Ovary (tissue), 9 donors: ENCODE measurements around the gene DACH1. TPM values are rescaled to one million over a fixed set of nuclear protein-coding genes. Genes with fewer than 3 reads are reported as not detected.

Experiments used
- DNase-seq, 5 donors: peaks; one replicate each; pipeline ENCODE4 v3.0.0-alpha.2; 2019 to 2020
- H3K27ac ChIP-seq, 2 donors: fragments of 200-600 bp; one replicate each; pipeline versions ENCODE4 v1.5.1 to v1.8.0; 2019 to 2022
- H3K27me3 ChIP-seq: fragments of 200-600 bp; one replicate; pipeline ENCODE4 v1.8.0; 2022
- H3K36me3 ChIP-seq: fragments of 200-600 bp; sonication (generic); one replicate; pipeline ENCODE4 v1.5.1; 2019
- H3K4me1 ChIP-seq: one replicate; pipeline ENCODE4 v1.8.1; 2013; ENCODE audit warnings: mild to moderate bottlenecking, moderate library complexity; ENCODE audit not compliant: insufficient read depth
- H3K4me3 ChIP-seq: fragments of 200-600 bp; sonication (generic); one replicate; pipeline ENCODE4 v1.5.1; 2017
- H3K9me3 ChIP-seq, 2 donors: fragments of 200-600 bp in 1 of 2; sonication (generic) in 1 of 2; one replicate each; pipeline versions ENCODE4 v1.5.1 to v1.8.1; 2013 to 2019; ENCODE audit warnings: mild to moderate bottlenecking in 1 of 2, moderate library complexity in 1 of 2
- CTCF ChIP-seq, 3 donors: fragments of 450-650 bp in 2 of 3; fragments of 200-600 bp in 1 of 3; IDR thresholded peaks; one replicate each; pipeline versions ENCODE4 v1.5.1 to v1.8.0; 2016 to 2022; ENCODE audit warnings: antibody characterized with exemption in 3 of 3, mild to moderate bottlenecking in 1 of 3
- EP300 ChIP-seq: sonication (generic); formaldehyde crosslinking; IDR thresholded peaks from one replicate; pipeline ENCODE4 v1.6.1; 2017; ENCODE audit warnings: antibody characterized with exemption
- POLR2A ChIP-seq: fragments of 450-650 bp; IDR thresholded peaks from one replicate; pipeline ENCODE4 v1.6.1; 2017; ENCODE audit warnings: antibody characterized with exemption, mild to moderate bottlenecking, moderate library complexity
- whole genome bisulfite sequencing, 3 donors: extraction: QIAGEN DNeasy Blood & Tissue Kit in 1 of 3; methylation state at CpG; one replicate each; pipeline versions ENCODE4 v1.1.5 to v1.1.7; 2013 to 2017; 5-methylcytosine and 5-hydroxymethylcytosine counted together
- intact Hi-C, 4 donors: fragments of 100-400 bp; cut with DNase I; formaldehyde crosslinking; loops; one replicate each; pipeline versions ENCODE4 v1.11.0 to v1.15.1; 2022 to 2023
- polyA plus RNA-seq, 2 donors: library from polyadenylated mRNA; stranded (reverse); fragments of 200-250 nt in 1 of 2; fragments of 350-450 nt in 1 of 2; fragmentation: Illumina TruSeq in 1 of 2; extraction: RNeasy Lipid Tissue Mini Kit (QIAGEN cat#74804) in 1 of 2; gene quantifications; one replicate each; pipeline ENCODE4 v1.2.3, GENCODE V29; 2013 to 2014
- total RNA-seq, 7 donors: library from RNA; depleted of rRNA in 2 of 7; stranded (reverse); fragments of >200 nt in 2 of 7; fragmentation: NEBNext Ultra II Directional in 3 of 7; extraction: Animal tissue kit (Norgen Biotek cat#: 25700) in 3 of 7; gene quantifications; one replicate each; pipeline versions ENCODE4 v1.1.0 to v1.2.4, GENCODE V29; 2016 to 2023
- donor health status: DM: no; HTN: no; CAD: no; lungs with moderate emphysema.
- donor health status: DM: no; HTN: no; CAD: no.
- donor health status: Bipolar disorder and iron deficiency.
- donor health status: DM: yes; HTN: yes; CAD: no.
- donor health status: DM: no; HTN: no; CAD: no.
- donor health status: DM: yes; HTN: yes; CAD: no.

Gene DACH1
- total and polyA plus RNA-seq, 9 donors = 0.91 to 3.2 (median 1.7) TPM

- H3K27ac ChIP-seq = no peak overlapping the region
- no peaks in the 10 kb centered on the region for H3K27me3 ChIP-seq
- no peak for DNase-seq
- H3K9me3 ChIP-seq = no peaks in the 10 kb centered on the region
- no peaks in the 10 kb centered on the region for H3K36me3 ChIP-seq
- H3K4me1 ChIP-seq = no peaks in the 10 kb centered on the region
- intact Hi-C loops = no loop called here
- TF ChIP-seq POLR2A = no peak
- TF ChIP-seq EP300 = no peak
- TF ChIP-seq CTCF (IDR thresholded peaks at IDR 0.05) = no peak
- H3K4me3 ChIP-seq = no peak overlapping the region
These were observed 470.9 kb downstream of the DACH1 start for GRCh38 chr13:71396149-71396548.

GRCh38 chr13:71395053-71395452, 472.0 kb downstream of the DACH1 start:
- no peak for DNase-seq
- H3K9me3 ChIP-seq = no peaks in the 10 kb centered on the region
- H3K4me1 ChIP-seq = no peaks in the 10 kb centered on the region
- H3K36me3 ChIP-seq = no peaks in the 10 kb centered on the region
- H3K27me3 ChIP-seq = no peaks in the 10 kb centered on the region
- intact Hi-C loops = no loop called here
- no peak overlapping the region for H3K4me3 ChIP-seq
- WGBS, 3 donors = 65 to 69% (median 65%) methylated on average over 8 of the region's 8 CpGs
- TF ChIP-seq CTCF (IDR thresholded peaks at IDR 0.05) (no peak), POLR2A (no peak), EP300 (no peak)
- no peak overlapping the region for H3K27ac ChIP-seq

GRCh38 chr13:71394176-71394575, 472.8 kb downstream of the DACH1 start:
- 74 to 75% (median 74%) methylated on average over 3 of the region's 3 CpGs for WGBS, 3 donors
- no peak for DNase-seq
- H3K36me3 ChIP-seq = no peaks in the 10 kb centered on the region
- H3K9me3 ChIP-seq = no peaks in the 10 kb centered on the region
- no peak overlapping the region for H3K4me3 ChIP-seq
- H3K27me3 ChIP-seq = no peaks in the 10 kb centered on the region
- intact Hi-C loops = no loop called here
- no peak overlapping the region for H3K27ac ChIP-seq
- no peaks in the 10 kb centered on the region for H3K4me1 ChIP-seq
- TF ChIP-seq EP300 (no peak), CTCF (IDR thresholded peaks at IDR 0.05) (no peak), POLR2A (no peak)
